Caco-2 (cell line): ENCODE data around the gene CCDC43. TPM values are rescaled to one million over a fixed set of nuclear protein-coding genes. Genes with fewer than 3 reads are reported as not detected.

Experiments
- BruUV-seq: library from RNA; stranded (reverse); fragments of 400-500 nt; replicated peaks from 2 replicates; lab custom pipeline; 2021; lab: Mats Ljungman, UMichigan
- CTCF ChIA-PET: fragments of 300-600 bp; sonication (Branson Sonifier 250); formaldehyde crosslinking; loops from one replicate; lab custom pipeline; 2022; ENCODE audit warnings: antibody characterized with exemption; lab: Charles Lee
- POLR2A ChIA-PET: fragments of 300-600 bp; sonication (Branson Sonifier 250); formaldehyde crosslinking; loops from one replicate; lab custom pipeline; 2022; ENCODE audit warnings: antibody characterized with exemption; lab: Charles Lee
- DNase-seq, 2 experiments: peaks; one replicate each; pipeline versions ENCODE4 v3.0.0 to v3.0.0-alpha.2; 2020 to 2022
- H3K27me3 ChIP-seq: replicated peaks from 2 replicates; pipeline ENCODE4 v1.6.0; 2011; ENCODE audit warnings: low read length; ENCODE audit not compliant: control insufficient read depth, insufficient read depth
- H3K36me3 ChIP-seq: 2 replicates; pipeline ENCODE4 v1.5.1; 2011; ENCODE audit warnings: low read length; ENCODE audit not compliant: control insufficient read depth, insufficient read depth
- H3K4me1 ChIP-seq: fragments of 250-450 bp; sonication (Bioruptor Pico); 2 replicates; pipeline ENCODE4 v1.5.1; 2020; ENCODE audit warnings: mild to moderate bottlenecking
- H3K4me3 ChIP-seq: 2 replicates; pipeline ENCODE4 v1.5.1; 2011; ENCODE audit warnings: low read depth, mild to moderate bottlenecking, control low read depth, low read length
- H3K9me3 ChIP-seq: fragments of 250-450 bp; sonication (Bioruptor Pico); 2 replicates; pipeline ENCODE4 v1.5.1; 2020; ENCODE audit warnings: mild to moderate bottlenecking, moderate library complexity
- H3K27ac Mint-ChIP-seq: one replicate; pipeline ENCODE4 v1.8.0; 2022; ENCODE audit warnings: mixed read lengths; ENCODE audit not compliant: unreplicated experiment
- H3K27me3 Mint-ChIP-seq: one replicate; pipeline ENCODE4 v1.8.0; 2022; ENCODE audit warnings: mixed read lengths; ENCODE audit not compliant: insufficient read depth, unreplicated experiment
- H3K36me3 Mint-ChIP-seq: one replicate; pipeline ENCODE4 v1.8.0; 2022; ENCODE audit warnings: mild to moderate bottlenecking, mixed read lengths; ENCODE audit not compliant: insufficient read depth, unreplicated experiment
- H3K4me1 Mint-ChIP-seq: one replicate; pipeline ENCODE4 v1.8.0; 2022; ENCODE audit warnings: low read depth, mixed read lengths; ENCODE audit not compliant: unreplicated experiment
- H3K4me3 Mint-ChIP-seq: one replicate; pipeline ENCODE4 v1.8.0; 2022; ENCODE audit warnings: mild to moderate bottlenecking, moderate library complexity, mixed read lengths; ENCODE audit not compliant: unreplicated experiment
- H3K9me3 Mint-ChIP-seq: one replicate; pipeline ENCODE4 v1.8.0; 2022; ENCODE audit warnings: mixed read lengths; ENCODE audit not compliant: unreplicated experiment
- CTCF ChIP-seq, 2 experiments: fragments of 200-600 bp in 1 of 2; IDR thresholded peaks; 1 replicate in 1 of 2; 2 replicates in 1 of 2; pipeline versions ENCODE4 v1.5.1 to v1.8.0; 2011 to 2022; ENCODE audit warnings: antibody characterized with exemption in 1 of 2, control low read depth in 1 of 2, inconsistent platforms in 1 of 2, low read depth in 1 of 2, low read length in 1 of 2, mild to moderate bottlenecking in 1 of 2, moderate library complexity in 1 of 2; ENCODE audit not compliant: insufficient read depth in 1 of 2, severe bottlenecking in 1 of 2, unreplicated experiment in 1 of 2
- intact Hi-C: fragments of 100-400 bp; cut with micrococcal nuclease; formaldehyde crosslinking; loops from one replicate; pipeline ENCODE4 v1.10.0; 2022; ENCODE audit not compliant: unreplicated experiment
- total RNA-seq: library from RNA; stranded (reverse); gene quantifications from 2 replicates; pipeline ENCODE4 v1.2.3, GENCODE V29; 2022

Gene CCDC43
- total RNA-seq, 1 experiment from 2014 or later = 54.3 TPM

GRCh38 chr17:44673893-44674292 lies 15.7 kb downstream of the CCDC43 start:
- no peak for DNase-seq

GRCh38 chr17:44672479-44673093 lies 17.0 kb downstream of the CCDC43 start:
- H3K9me3 Mint-ChIP-seq = no peaks in the 10 kb centered on the region
- H3K36me3 Mint-ChIP-seq = peaks cover 8% of the 10 kb centered on the region
- intact Hi-C loops = loop anchor here (1.0 kb wide), 1 partner anchor 139 kb away; no protein-coding TSS in a partner anchor
- H3K4me3 ChIP-seq = no peak overlapping the region
- DNase-seq = no peak
- no peak overlapping the region for H3K27ac Mint-ChIP-seq
- H3K9me3 ChIP-seq = no peaks in the 10 kb centered on the region
- H3K36me3 ChIP-seq = no peaks in the 10 kb centered on the region
- H3K4me1 Mint-ChIP-seq = no peaks in the 10 kb centered on the region
- no peaks in the 10 kb centered on the region for H3K4me1 ChIP-seq
- H3K4me3 Mint-ChIP-seq = no peak overlapping the region
- TF ChIP-seq CTCF (IDR thresholded peaks at IDR 0.05; ENCODE audit: insufficient read depth in 1 of 2, low read depth in 1 of 2, low read length in 1 of 2, severe bottlenecking in 1 of 2, unreplicated experiment in 1 of 2) = peak; percentile 49 to 64
- no peaks in the 10 kb centered on the region for H3K27me3 ChIP-seq
- ChIA-PET CTCF (interaction anchor here (1.3 kb wide), 2 partner anchors 138 to 149 kb away, joined by 3 to 5 read pairs; no protein-coding TSS in a partner anchor), POLR2A (no interaction called here)
- no peaks in the 10 kb centered on the region for H3K27me3 Mint-ChIP-seq
- BruUV-seq = no TSS peak

More at GRCh38 chr17:44673893-44674292, 15.7 kb downstream of the CCDC43 start:
- Histone ChIP-seq H3K27me3 (no peaks in the 10 kb centered on the region), H3K4me1 (no peaks in the 10 kb centered on the region), H3K9me3 (no peaks in the 10 kb centered on the region), H3K4me3 (no peak overlapping the region), H3K36me3 (peaks cover 2% of the 10 kb centered on the region; the same call in 1 of the 2 replicates)
- BruUV-seq = no TSS peak
- ChIA-PET POLR2A (no interaction called here), CTCF (no interaction called here)
- Mint-ChIP-seq H3K4me1 (no peaks in the 10 kb centered on the region), H3K9me3 (no peaks in the 10 kb centered on the region), H3K4me3 (no peak overlapping the region), H3K27ac (no peak overlapping the region), H3K36me3 (peaks cover 21% of the 10 kb centered on the region), H3K27me3 (no peaks in the 10 kb centered on the region)
- no peak for TF ChIP-seq CTCF (IDR thresholded peaks at IDR 0.05; ENCODE audit: insufficient read depth in 1 of 2, low read depth in 1 of 2, low read length in 1 of 2, severe bottlenecking in 1 of 2, unreplicated experiment in 1 of 2)
- intact Hi-C loops = no loop called here

GRCh38 chr17:44666006-44666405 lies 23.6 kb downstream of the CCDC43 start:
- TF ChIP-seq CTCF (IDR thresholded peaks at IDR 0.05; ENCODE audit: insufficient read depth in 1 of 2, low read depth in 1 of 2, low read length in 1 of 2, severe bottlenecking in 1 of 2, unreplicated experiment in 1 of 2) = no peak
- Histone ChIP-seq H3K27me3 (no peaks in the 10 kb centered on the region), H3K36me3 (no peaks in the 10 kb centered on the region), H3K4me3 (no peak overlapping the region), H3K4me1 (no peaks in the 10 kb centered on the region), H3K9me3 (no peaks in the 10 kb centered on the region)
- H3K4me3 Mint-ChIP-seq = no peak overlapping the region
- CTCF ChIA-PET = no interaction called here
- BruUV-seq = no TSS peak
- H3K36me3 Mint-ChIP-seq = no peaks in the 10 kb centered on the region
- POLR2A ChIA-PET = no interaction called here
- no peak overlapping the region for H3K27ac Mint-ChIP-seq
- H3K4me1 Mint-ChIP-seq = no peaks in the 10 kb centered on the region
- intact Hi-C loops = no loop called here
- H3K27me3 Mint-ChIP-seq = peaks cover 4% of the 10 kb centered on the region
- no peak for DNase-seq
- H3K9me3 Mint-ChIP-seq = no peaks in the 10 kb centered on the region
